Left renal pelvis (tissue), 4 donors: ENCODE measurements around the gene CDK17. TPM values are rescaled to one million over a fixed set of nuclear protein-coding genes. Genes with fewer than 3 reads are reported as not detected.

Source experiments
- DNase-seq, 4 donors: peaks; one replicate each; pipeline ENCODE4 v3.0.0-alpha.2; 2013; ENCODE audit warnings: low read depth in 4 of 4, low spot score in 3 of 4
- polyA plus RNA-seq, 4 donors: library from polyadenylated mRNA; unstranded; fragments of 120-200 nt; gene quantifications; one replicate each; pipeline ENCODE4 v1.2.1, GENCODE V29; 2013; ENCODE audit not compliant: insufficient read length in 4 of 4

The CDK17 gene
- polyA plus RNA-seq, 4 donors, result 30.3 to 44.1 (median 38.7) TPM

- no peak for DNase-seq
Observed at GRCh38 chr12:96242597-96242996, 157.6 kb downstream of the CDK17 start.

GRCh38 chr12:96241846-96242256 is 158.4 kb downstream of the CDK17 start:
- DNase-seq, result no peak

DNA sequence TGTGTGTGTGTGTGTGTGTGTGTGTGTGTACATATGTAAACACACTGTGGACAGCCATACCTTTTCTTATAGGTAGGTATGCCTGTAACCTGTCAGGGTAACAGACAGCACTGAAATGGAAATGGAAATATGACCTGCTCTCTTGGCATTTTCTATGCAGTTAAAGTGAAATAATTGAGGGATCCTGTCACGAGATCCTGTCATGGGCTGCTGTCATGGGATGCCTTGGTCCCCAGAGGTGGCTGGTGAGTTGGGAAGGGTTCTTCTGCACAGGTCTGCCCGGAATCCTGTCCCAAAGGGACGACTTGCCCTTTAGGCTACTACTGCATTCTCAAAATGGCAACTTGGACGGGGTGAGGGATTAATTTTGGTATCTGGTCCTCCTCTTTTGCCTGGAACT is 158.8 kb downstream of the CDK17 start:
- DNase-seq, result no peak

DNA sequence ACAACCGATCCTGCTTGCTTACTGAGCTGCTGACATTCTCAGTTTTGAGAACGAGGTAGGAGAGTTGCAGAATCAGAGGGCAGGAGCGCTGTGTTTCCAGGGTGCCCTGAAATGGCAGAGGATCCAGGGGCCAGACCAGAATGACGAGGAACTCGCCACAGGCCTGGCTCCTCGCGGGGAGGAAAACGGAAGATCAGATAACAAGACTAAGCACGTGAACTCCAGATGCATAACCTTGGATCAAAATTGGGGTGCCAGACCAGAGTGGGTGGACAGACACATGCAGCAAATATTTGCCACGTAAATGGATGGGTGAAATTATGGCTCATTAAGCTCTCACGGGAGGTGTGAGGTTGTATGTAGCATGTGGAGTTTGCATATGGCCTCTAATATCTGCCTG is 159.6 kb downstream of the CDK17 start:
- no peak for DNase-seq

DNA sequence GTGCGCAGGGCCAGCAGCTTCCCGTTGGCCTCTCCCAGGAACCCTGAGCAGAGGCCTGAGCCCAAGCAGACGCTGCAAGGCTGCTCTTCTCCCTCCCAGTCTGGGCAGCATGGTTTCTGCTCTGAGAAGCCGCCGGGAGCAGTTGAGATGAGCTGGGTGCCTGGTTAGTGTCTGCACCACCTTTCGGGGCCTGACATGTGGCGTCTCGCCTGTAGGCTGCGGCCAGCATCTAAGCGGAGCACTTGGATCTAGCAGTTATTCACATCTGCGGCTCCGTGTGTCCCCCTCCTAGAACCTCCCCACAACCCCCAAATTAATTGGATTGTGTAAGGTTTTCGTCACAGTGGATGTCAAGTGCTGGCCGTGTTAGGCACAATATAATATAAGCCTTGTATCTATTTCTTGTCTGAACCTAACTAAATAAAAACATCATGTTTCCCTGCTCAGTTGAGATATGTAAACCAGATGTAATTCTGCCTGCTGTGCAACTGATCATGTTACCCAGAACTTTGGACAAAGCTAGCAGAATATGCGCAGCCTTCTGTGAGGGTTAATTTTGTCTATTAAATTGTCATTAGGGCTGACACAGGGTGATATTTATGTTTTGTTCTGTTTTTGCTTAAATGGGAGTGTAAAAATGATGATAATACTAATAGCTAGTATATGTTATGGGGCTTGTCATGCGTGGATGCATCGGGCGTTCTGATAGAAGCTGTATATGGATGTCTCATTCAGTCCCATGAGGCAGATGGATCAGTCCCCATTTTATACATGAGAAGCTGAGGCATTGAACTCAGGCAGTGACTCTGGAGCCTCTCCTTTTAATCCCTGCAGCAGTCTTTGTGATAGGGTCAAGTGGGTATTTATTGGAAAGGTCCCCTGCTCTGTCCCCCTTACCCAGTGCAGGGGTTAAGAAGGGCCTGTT is 160.3 kb downstream of the CDK17 start:
- no peak for DNase-seq

DNA sequence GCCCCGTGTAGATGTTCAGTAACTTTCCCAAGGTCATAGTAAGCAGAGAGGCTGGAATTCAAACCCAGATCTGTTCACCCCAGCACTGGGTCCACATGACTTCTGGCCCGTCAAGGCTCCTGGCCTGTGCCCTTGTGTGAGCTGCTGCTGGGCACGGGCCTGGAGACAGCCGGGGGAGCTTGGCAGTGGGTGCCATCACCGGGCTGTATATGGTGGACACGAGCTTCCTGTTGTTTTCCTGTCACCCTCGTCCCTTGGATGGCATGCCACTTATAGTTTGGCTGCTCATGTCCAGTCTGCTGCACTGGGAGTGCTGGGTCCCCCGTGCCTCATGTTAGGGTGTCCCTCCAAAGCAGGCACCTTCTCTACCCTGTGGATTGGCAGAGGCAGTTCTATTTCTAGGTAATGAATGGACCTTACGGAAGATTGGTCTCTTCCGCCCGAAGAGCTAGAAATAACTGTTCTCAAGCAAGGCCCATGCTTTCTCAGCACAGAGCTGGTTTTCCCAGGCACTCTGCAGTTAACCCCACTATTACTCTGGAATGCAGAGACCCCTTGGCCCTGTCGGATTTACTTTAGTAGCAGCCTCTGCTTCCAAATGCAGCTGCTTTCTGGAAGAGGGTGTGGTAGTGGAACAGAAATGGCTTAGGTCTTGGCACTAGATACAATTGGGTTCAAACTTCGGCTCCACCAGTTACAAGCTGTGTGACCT is 161.7 kb downstream of the CDK17 start:
- no peak for DNase-seq

- DNase-seq, result no peak
Observed at GRCh38 chr12:96237465-96238077, 162.7 kb downstream of the CDK17 start.

- DNase-seq, result no peak
Observed at GRCh38 chr12:96237035-96237434, 163.2 kb downstream of the CDK17 start.

DNA sequence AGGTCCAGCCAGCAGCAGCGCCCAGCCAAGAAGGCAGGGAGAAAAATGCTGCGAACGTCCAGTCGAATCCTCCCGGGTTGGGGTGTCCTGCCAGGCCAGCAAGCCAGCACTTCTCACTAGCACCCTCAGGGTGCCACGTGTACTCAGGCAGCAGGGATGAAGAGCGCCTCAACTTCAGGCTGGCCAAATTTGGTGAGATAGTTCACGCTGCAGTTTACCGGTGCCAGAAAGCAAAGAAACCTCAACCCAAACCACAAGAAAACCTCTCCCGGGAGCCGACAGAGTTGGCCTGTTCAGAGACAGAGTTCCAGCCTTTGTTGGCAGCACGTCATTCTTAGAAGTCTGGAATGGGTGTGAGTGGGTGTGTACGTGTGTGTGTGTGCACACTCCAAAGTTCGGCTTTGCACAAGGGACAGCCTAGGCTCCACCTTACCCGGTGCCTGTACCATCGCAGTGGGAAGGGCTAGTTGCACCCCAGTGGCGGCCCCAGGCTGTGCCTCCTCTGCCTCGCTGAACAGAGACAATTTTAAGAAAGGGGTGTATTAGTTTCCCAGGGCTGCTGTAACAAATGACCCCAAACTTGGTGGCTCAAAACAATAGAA is 163.9 kb downstream of the CDK17 start:
- no peak for DNase-seq

DNA sequence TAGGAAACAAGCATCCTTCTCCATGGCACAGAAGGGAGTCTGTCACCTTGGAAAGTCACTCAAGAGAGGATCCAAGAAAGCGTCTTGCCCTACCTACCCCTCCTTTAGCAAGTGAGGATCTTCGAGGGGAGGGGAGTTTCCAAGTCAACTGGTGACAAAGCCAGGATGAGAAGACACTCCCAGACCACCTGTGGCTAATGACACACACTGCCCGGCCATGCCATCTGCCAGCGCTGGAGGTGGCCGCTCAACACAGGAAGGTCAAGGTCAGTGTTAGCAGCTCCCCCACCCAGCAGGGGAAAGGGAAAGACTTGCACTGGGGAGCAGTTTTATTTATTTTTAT is 164.8 kb downstream of the CDK17 start:
- DNase-seq, result no peak

DNA sequence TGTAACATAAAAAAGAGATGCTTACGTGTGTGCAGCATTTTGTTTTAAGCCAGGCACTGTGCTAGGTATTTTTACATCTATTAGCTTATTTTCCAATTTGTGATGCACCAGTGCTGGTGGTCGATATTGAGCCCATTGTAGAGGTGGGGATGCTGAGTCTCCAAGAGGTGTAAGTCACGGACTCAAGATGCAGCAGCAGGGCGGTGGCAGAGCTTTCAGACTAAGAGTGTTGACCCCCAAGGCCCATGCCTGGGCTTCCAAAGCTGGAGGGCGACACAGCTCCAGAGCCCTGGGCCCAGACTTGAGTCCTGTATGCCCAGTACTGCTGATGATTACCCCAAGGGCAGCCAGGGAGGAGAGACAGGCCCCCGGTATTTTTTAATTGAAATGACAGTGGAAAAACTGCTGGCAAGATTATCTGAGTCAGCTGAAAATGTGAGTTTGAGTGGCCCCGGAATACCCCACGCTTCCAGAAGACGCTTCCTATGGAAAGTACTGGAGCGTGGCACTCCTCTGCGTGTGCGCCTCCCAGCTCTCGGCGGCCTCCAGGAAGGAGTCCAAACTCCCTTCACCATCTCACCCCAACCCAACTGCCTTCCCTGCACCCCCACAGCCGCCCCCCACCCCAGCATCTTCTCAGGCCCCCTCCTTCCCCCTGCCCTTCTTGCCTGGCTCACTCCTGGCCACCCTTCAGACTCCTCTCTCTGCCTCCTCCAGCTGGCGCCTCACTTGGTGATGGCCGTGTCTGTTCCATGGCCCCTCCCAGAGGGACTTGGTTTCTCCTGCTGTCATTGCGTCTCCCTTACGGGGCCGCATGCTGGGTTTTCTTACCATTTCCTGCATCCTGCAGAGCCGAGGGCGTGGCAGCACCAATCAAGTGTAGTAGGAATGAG is 165.4 kb downstream of the CDK17 start:
- DNase-seq, result no peak

GRCh38 chr12:96233939-96234461 is 166.2 kb downstream of the CDK17 start:
- no peak for DNase-seq

DNA sequence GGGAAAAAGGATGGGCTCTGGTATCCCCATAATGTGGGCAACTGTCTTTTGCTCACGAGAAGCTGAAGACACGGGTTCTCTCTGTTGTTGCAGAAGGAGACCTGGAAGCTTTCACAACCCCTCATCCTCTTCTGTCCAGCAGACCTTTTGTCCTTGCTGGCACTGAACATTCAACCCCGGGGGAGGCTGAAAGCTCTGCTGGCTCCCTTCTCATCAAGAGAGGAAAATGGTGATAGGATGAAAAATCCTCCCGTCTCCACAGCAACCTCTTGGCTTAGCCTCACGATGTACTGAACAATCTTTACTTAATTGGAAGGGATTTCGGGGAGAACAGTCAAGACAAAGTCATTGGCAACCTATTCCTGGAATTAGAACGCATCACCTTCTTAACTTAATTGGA is 167.1 kb downstream of the CDK17 start:
- DNase-seq, result no peak

DNA sequence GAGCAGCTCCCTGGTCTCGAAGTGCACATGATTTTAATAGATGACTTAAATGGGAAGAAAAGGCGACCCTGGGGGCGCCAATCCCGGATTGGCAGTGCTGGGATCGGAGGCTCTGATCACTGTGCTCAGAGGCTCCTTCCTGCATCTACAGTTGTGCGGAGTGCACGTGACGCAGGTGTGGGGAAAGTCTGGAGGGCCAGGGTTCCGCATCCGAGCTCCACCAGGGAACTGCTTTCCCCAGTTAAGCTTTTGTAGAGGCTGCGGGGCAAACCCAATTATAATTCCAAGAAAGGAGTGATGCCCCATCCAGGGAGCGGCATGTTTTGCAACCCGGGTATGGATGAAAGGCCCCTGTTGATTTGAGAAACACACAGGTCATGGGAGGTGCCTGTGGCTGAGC is 169.6 kb downstream of the CDK17 start:
- DNase-seq, result no peak

- DNase-seq, result no peak
Observed at GRCh38 chr12:96228566-96229248, 171.5 kb downstream of the CDK17 start.
